AG04449 (cell line): Measurements from ENCODE around the gene PDE6D.

Experiments
- CTCF ChIA-PET: fragments of 350-600 bp; formaldehyde crosslinking; extraction: SDS; loops from one replicate; lab custom pipeline; 2021; ENCODE audit warnings: antibody characterized with exemption; lab: Yijun Ruan, JAX
- POLR2A ChIA-PET: fragments of 400-600, 350-600 bp; formaldehyde crosslinking; extraction: SDS; loops from one replicate; lab custom pipeline; 2020; ENCODE audit warnings: antibody characterized with exemption, inconsistent platforms; lab: Yijun Ruan, JAX
- DNase-seq: peaks from one replicate; pipeline ENCODE4 v3.0.0-alpha.2; 2010; ENCODE audit warnings: low read depth, low spot score
- H3K4me3 ChIP-seq: 2 replicates; pipeline ENCODE4 v1.5.1; 2011; ENCODE audit warnings: low read depth, mild to moderate bottlenecking, control low read depth, low read length
- CTCF ChIP-seq: IDR thresholded peaks from one replicate; pipeline ENCODE4 v1.5.1; 2011; ENCODE audit warnings: mild to moderate bottlenecking, moderate library complexity, low read length, control low read depth, inconsistent platforms; ENCODE audit not compliant: insufficient read depth; ENCODE audit errors: missing control alignments

PDE6D gene

GRCh38 chr2:231709981-231710798, 70.9 kb downstream of the PDE6D start:
- no peak for DNase-seq
- CTCF ChIA-PET, result interaction anchor here (0.6 to 29.6 kb wide), 19 partner anchors 9 to 101 kb away, joined by 3 to 423 read pairs (median 4); no protein-coding TSS in a partner anchor
- POLR2A ChIA-PET, result interaction anchor here (0.9 to 3.0 kb wide), 5 partner anchors 11 to 97 kb away, joined by 3 to 28 read pairs (median 6); no protein-coding TSS in a partner anchor
- TF ChIP-seq CTCF, result peak; percentile 82
- peak overlapping the region; percentile 77 for H3K4me3 ChIP-seq

- POLR2A ChIA-PET, result interaction anchor here (0.7 to 3.0 kb wide), 7 partner anchors 10 to 96 kb away, joined by 3 to 28 read pairs (median 6); partner anchors contain the start of gene PDE6D
- CTCF ChIA-PET, result interaction anchor here (0.6 to 29.6 kb wide), 20 partner anchors 9 to 165 kb away, joined by 3 to 423 read pairs (median 4); no protein-coding TSS in a partner anchor
- no peak for TF ChIP-seq CTCF
- H3K4me3 ChIP-seq, result peak overlapping the region; percentile 77
- DNase-seq, result no peak
Observed at GRCh38 chr2:231709636-231709980, 71.5 kb downstream of the PDE6D start.

DNA sequence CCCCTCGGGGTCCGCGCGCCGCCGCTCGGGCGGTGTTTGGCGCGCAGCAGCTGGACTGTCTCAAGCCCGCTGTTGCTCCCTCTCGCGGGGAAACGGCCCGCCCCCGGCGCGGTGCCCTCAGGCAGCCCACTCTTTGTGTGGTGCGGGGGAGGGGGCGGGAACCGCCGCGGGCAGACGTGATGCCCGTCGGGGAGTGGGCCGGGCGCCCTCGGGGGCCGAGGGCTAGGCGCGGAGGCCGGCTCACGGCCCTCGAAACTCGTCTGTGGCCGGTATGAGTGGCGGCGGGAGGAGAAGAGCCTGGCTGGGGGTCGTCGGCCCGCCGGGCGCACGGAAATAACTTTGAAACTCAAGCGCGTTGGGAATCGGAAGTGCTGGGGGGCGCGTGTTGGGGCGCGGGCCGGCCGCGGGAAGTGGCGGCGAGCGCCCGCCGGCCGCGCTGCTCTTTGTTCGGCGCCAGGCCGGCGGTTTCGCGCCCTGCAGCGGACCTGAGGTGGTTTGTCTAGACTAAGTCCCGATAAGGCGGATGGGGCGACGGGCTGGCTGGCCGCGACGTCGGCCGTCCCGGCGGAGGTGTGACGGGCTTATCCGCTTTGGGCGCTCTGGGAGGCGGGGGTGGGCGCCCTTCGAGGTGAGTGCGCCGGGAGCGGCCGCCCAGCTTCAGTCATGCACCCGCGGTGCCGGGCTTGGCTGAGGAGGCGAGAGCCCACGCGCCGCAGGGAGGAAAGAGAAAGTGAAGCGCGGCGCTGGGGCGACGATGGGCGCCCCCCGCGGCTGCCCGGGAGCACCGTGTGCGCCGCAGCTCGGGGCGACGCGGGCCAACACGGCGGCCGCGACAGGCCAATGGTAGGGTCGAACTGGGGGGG, 72.1 kb downstream of the PDE6D start:
- CTCF ChIA-PET, result interaction anchor here (0.7 to 29.6 kb wide), 13 partner anchors 10 to 165 kb away, joined by 3 to 423 read pairs (median 4); no protein-coding TSS in a partner anchor
- POLR2A ChIA-PET, result interaction anchor here (0.7 to 3.0 kb wide), 20 partner anchors 8 to 245 kb away, joined by 3 to 28 read pairs (median 6); partner anchors contain the start of genes NCL and PDE6D
- H3K4me3 ChIP-seq, result peak overlapping the region; percentile 77
- DNase-seq, result no peak
- TF ChIP-seq CTCF, result peak; percentile 16

DNA sequence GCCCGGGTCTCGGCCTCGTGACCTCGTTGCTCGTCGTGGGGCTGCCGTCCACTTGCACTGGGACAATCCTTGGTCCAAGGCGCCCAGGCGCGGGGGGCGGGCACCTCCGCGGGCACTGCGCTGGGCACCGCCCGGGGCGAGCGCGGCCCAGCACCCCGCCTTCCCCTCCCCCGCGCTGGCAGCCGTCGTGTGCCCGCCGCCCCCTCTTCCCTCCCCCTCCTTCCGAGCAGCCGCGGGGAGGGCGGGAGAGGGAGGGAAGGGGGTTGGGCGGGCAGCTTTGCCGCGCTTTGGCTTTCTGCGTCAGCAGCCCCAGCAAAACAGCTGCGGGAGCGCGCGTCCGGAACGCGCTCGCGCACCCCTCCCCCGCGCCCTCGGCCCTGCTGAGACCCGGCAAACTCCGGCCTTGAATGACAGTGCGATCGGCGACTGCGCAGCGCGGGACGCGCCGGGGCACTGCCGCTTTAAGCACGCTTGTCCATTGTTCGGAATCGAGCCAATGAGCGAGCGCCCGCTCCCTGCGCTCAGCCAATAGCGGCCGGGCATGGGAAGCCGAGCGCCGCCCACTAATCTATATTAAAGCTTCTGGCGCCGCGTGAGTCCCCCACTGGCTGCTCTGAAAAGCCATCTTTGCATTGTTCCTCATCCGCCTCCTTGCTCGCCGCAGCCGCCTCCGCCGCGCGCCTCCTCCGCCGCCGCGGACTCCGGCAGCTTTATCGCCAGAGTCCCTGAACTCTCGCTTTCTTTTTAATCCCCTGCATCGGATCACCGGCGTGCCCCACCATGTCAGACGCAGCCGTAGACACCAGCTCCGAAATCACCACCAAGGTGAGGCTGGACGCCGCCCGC, 72.9 kb downstream of the PDE6D start, which contains the start of gene PTMA:
PTMA (plus strand) TSS at position 599 of the 846 bp plus-strand sequence; CDS start at position 781, 182 bp downstream.
- no peak for TF ChIP-seq CTCF
- CTCF ChIA-PET, result interaction anchor here (1.0 to 29.6 kb wide), 5 partner anchors 11 to 94 kb away, joined by 3 to 423 read pairs (median 6); no protein-coding TSS in a partner anchor

GRCh38 chr2:231707625-231707926, 73.5 kb downstream of the PDE6D start:
- ChIA-PET POLR2A (interaction anchor here (0.9 to 3.0 kb wide), 8 partner anchors 9 to 103 kb away, joined by 3 to 28 read pairs (median 5); partner anchors contain the start of gene PDE6D), CTCF (interaction anchor here (0.8 to 29.6 kb wide), 22 partner anchors 10 to 108 kb away, joined by 3 to 423 read pairs (median 6); partner anchors contain the start of gene COPS7B)
- H3K4me3 ChIP-seq, result peak overlapping the region; percentile 55
- no peak for TF ChIP-seq CTCF
- DNase-seq, result no peak

More for the DNA sequence above, 72.9 kb downstream of the PDE6D start, which contains the start of gene PTMA:
- peak within 1 kb of the TSS; percentile 77 for H3K4me3 ChIP-seq
- DNase-seq, result peak; percentile 96
- POLR2A ChIA-PET, result interaction anchor here (0.6 to 3.0 kb wide), 18 partner anchors 9 to 1051 kb away, joined by 3 to 28 read pairs (median 6); partner anchors contain the start of genes NCL and PDE6D
